ENCODE results near the gene EPB41L5. TPM values are rescaled to one million over a fixed set of nuclear protein-coding genes. Genes with fewer than 3 reads are reported as not detected.

EPB41L5 gene
- total and polyA plus RNA-seq, 10 of the 15 experiments (the other 5 are each of a cell fraction or from before 2014, with no cell fraction given) = 2.1 to 20.4 (median 8.2) TPM

GRCh38 chr2:120140866-120141265, 128.0 kb downstream of the EPB41L5 start:
- Histone ChIP-seq H3K4me1 (ENCODE audit: control insufficient read depth, insufficient read depth, low read length) (no peaks in the 10 kb centered on the region), H3K36me3 (ENCODE audit: control insufficient read depth in 2 of 2, insufficient read depth in 2 of 2, low read length in 1 of 2) (no peaks in the 10 kb centered on the region), H3K9me3 (replicated peaks; ENCODE audit: control insufficient read depth, insufficient read depth, low read length) (no peaks in the 10 kb centered on the region), H3K4me3 (no peak overlapping the region), H3K27me3 (replicated peaks in 1 of 2; ENCODE audit: control insufficient read depth in 2 of 2, insufficient read depth in 2 of 2, low read length in 1 of 2) (no peaks in the 10 kb centered on the region), H2AFZ (ENCODE audit: control insufficient read depth, low read depth, low read length) (no peak overlapping the region), H3K79me2 (ENCODE audit: control insufficient read depth, insufficient read depth, low read length) (no peaks in the 10 kb centered on the region), H3K27ac (ENCODE audit: control insufficient read depth, insufficient read depth) (no peak overlapping the region), H4K20me1 (ENCODE audit: control insufficient read depth, insufficient read depth) (no peaks in the 10 kb centered on the region), H3K9ac (ENCODE audit: control insufficient read depth, insufficient read depth, low read length) (no peak overlapping the region), H3K4me2 (ENCODE audit: control insufficient read depth, insufficient read depth) (no peak overlapping the region)
- ChIA-PET CTCF (no interaction called here), RAD21 (ENCODE audit: unreplicated experiment) (no interaction called here), SMC1A (ENCODE audit: uncharacterized antibody, unreplicated experiment) (interaction anchor here (1.3 kb wide), 1 partner anchor 19 kb away, joined by 3 read pairs; no protein-coding TSS in a partner anchor), POLR2A (no interaction called here)
- no peak for FAIRE-seq
- no peak for DNase-seq (ENCODE audit: low read depth, low spot score)
- WGBS (ENCODE audit: insufficient coverage, insufficient replicate concordance, low lambda C conversion rate, missing lambda C conversion rate) = 22% methylated on average over 4 of the region's 4 CpGs
- no peak for ATAC-seq
- BruUV-seq (replicated peaks) = no TSS peak
- intact Hi-C loops (cut with micrococcal nuclease; ENCODE audit: unreplicated experiment) = no loop called here
- TF ChIP-seq, protein P1, sequence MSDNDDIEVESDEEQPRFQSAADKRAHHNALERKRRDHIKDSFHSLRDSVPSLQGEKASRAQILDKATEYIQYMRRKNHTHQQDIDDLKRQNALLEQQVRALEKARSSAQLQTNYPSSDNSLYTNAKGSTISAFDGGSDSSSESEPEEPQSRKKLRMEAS (IDR thresholded peaks at IDR 0.05; ENCODE audit: low read depth, low read length) = no peak
- TF ChIP-seq MYB (IDR thresholded peaks at IDR 0.05; ENCODE audit: borderline replicate concordance, low read depth, low read length) = no peak
- no peak for TF ChIP-seq EZH2 (IDR thresholded peaks at IDR 0.05; ENCODE audit: borderline replicate concordance, control insufficient read depth, low read depth, low read length)
- TF ChIP-seq ELK1 (IDR thresholded peaks at IDR 0.05; ENCODE audit: low read depth, low read length) = no peak
- in situ Hi-C loops (cut with MboI) = no loop called here

- WGBS (ENCODE audit: insufficient coverage, insufficient replicate concordance, low lambda C conversion rate, missing lambda C conversion rate) = 0% methylated on average over 1 of the region's 2 CpGs
- H3K9ac ChIP-seq (ENCODE audit: control insufficient read depth, insufficient read depth, low read length) = no peak overlapping the region
- ATAC-seq = no peak
- no peaks in the 10 kb centered on the region for H3K9me3 ChIP-seq (replicated peaks; ENCODE audit: control insufficient read depth, insufficient read depth, low read length)
- ChIA-PET CTCF (no interaction called here), SMC1A (ENCODE audit: uncharacterized antibody, unreplicated experiment) (interaction anchor here (1.1 to 1.3 kb wide), 2 partner anchors 18 to 170 kb away, joined by 3 read pairs; no protein-coding TSS in a partner anchor), POLR2A (no interaction called here), RAD21 (ENCODE audit: unreplicated experiment) (no interaction called here)
- no TSS peak for BruUV-seq (replicated peaks)
- no peak overlapping the region for H3K27ac ChIP-seq (ENCODE audit: control insufficient read depth, insufficient read depth)
- H3K4me3 ChIP-seq = no peak overlapping the region
- no peak overlapping the region for H2AFZ ChIP-seq (ENCODE audit: control insufficient read depth, low read depth, low read length)
- no peaks in the 10 kb centered on the region for H3K36me3 ChIP-seq (ENCODE audit: control insufficient read depth in 2 of 2, insufficient read depth in 2 of 2, low read length in 1 of 2)
- in situ Hi-C loops (cut with MboI) = no loop called here
- no peaks in the 10 kb centered on the region for H3K79me2 ChIP-seq (ENCODE audit: control insufficient read depth, insufficient read depth, low read length)
- intact Hi-C loops (cut with micrococcal nuclease; ENCODE audit: unreplicated experiment) = no loop called here
- no peaks in the 10 kb centered on the region for H3K27me3 ChIP-seq (replicated peaks in 1 of 2; ENCODE audit: control insufficient read depth in 2 of 2, insufficient read depth in 2 of 2, low read length in 1 of 2)
- no peak for FAIRE-seq
- H3K4me1 ChIP-seq (ENCODE audit: control insufficient read depth, insufficient read depth, low read length) = no peaks in the 10 kb centered on the region
- H3K4me2 ChIP-seq (ENCODE audit: control insufficient read depth, insufficient read depth) = no peak overlapping the region
- DNase-seq (ENCODE audit: low read depth, low spot score) = no peak
- no peaks in the 10 kb centered on the region for H4K20me1 ChIP-seq (ENCODE audit: control insufficient read depth, insufficient read depth)
- TF ChIP-seq, protein P2, sequence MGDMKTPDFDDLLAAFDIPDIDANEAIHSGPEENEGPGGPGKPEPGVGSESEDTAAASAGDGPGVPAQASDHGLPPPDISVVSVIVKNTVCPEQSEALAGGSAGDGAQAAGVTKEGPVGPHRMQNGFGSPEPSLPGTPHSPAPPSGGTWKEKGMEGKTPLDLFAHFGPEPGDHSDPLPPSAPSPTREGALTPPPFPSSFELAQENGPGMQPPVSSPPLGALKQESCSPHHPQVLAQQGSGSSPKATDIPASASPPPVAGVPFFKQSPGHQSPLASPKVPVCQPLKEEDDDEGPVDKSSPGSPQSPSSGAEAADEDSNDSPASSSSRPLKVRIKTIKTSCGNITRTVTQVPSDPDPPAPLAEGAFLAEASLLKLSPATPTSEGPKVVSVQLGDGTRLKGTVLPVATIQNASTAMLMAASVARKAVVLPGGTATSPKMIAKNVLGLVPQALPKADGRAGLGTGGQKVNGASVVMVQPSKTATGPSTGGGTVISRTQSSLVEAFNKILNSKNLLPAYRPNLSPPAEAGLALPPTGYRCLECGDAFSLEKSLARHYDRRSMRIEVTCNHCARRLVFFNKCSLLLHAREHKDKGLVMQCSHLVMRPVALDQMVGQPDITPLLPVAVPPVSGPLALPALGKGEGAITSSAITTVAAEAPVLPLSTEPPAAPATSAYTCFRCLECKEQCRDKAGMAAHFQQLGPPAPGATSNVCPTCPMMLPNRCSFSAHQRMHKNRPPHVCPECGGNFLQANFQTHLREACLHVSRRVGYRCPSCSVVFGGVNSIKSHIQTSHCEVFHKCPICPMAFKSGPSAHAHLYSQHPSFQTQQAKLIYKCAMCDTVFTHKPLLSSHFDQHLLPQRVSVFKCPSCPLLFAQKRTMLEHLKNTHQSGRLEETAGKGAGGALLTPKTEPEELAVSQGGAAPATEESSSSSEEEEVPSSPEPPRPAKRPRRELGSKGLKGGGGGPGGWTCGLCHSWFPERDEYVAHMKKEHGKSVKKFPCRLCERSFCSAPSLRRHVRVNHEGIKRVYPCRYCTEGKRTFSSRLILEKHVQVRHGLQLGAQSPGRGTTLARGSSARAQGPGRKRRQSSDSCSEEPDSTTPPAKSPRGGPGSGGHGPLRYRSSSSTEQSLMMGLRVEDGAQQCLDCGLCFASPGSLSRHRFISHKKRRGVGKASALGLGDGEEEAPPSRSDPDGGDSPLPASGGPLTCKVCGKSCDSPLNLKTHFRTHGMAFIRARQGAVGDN (IDR thresholded peaks at IDR 0.05) = no peak
- TF ChIP-seq JUNB (IDR thresholded peaks at IDR 0.05) (no peak), BACH1 (IDR thresholded peaks at IDR 0.05; ENCODE audit: borderline replicate concordance) (no peak)
Measured at GRCh38 chr2:120141300-120142069, 128.6 kb downstream of the EPB41L5 start.

All from GM12878 (cell line).